Suprapubic skin (tissue), 4 donors: Measurements from ENCODE around the gene AFM. TPM values are rescaled to one million over a fixed set of nuclear protein-coding genes. Genes with fewer than 3 reads are reported as not detected.

Experiments used
- DNase-seq, 2 donors: peaks; one replicate each; pipeline ENCODE4 v3.0.0-alpha.2; 2019; ENCODE audit warnings: low spot score in 2 of 2
- H3K27ac ChIP-seq: fragments of 200-600 bp; sonication (generic); one replicate; pipeline ENCODE4 v1.5.1; 2019
- H3K27me3 ChIP-seq: fragments of 200-600 bp; sonication (generic); one replicate; pipeline ENCODE4 v1.5.1; 2019
- H3K36me3 ChIP-seq: fragments of 200-600 bp; sonication (generic); one replicate; pipeline ENCODE4 v1.5.1; 2019
- H3K4me1 ChIP-seq: fragments of 200-600 bp; sonication (generic); one replicate; pipeline ENCODE4 v1.5.1; 2019
- H3K4me3 ChIP-seq: fragments of 200-600 bp; sonication (generic); one replicate; pipeline ENCODE4 v1.5.1; 2019; ENCODE audit warnings: mild to moderate bottlenecking
- H3K9me3 ChIP-seq: fragments of 200-600 bp; sonication (generic); one replicate; pipeline ENCODE4 v1.5.1; 2019
- EP300 ChIP-seq: sonication (generic); formaldehyde crosslinking; IDR thresholded peaks from one replicate; pipeline ENCODE4 v1.6.1; 2017; ENCODE audit warnings: antibody characterized with exemption
- POLR2A ChIP-seq, 2 donors: fragments of 450-650 bp; IDR thresholded peaks; one replicate each; pipeline ENCODE4 v1.6.1; 2017; ENCODE audit warnings: antibody characterized with exemption in 2 of 2, mild to moderate bottlenecking in 2 of 2, moderate library complexity in 2 of 2
- POLR2AphosphoS5 ChIP-seq, 3 donors: sonication (generic); formaldehyde crosslinking; IDR thresholded peaks; one replicate each; pipeline ENCODE4 v1.6.1; 2017; ENCODE audit warnings: antibody characterized with exemption in 3 of 3
- WGBS: methylation state at CpG from one replicate; pipeline ENCODE4 v1.1.5; 2018; 5-methylcytosine and 5-hydroxymethylcytosine counted together
- total RNA-seq, 4 donors: library from RNA; depleted of rRNA; stranded (reverse); fragments of >200 nt; gene quantifications; one replicate each; pipeline ENCODE4 v1.1.0, GENCODE V29; 2016
- TF ChIP-seq, protein P1 (sequence below), 2 donors: fragments of 200-600 bp in 1 of 2; fragments of 450-650 bp in 1 of 2; sonication (generic) in 1 of 2; IDR thresholded peaks; one replicate each; pipeline ENCODE4 v1.5.1; 2016 to 2019; ENCODE audit warnings: antibody characterized with exemption in 2 of 2, mild to moderate bottlenecking in 1 of 2, moderate library complexity in 1 of 2

The AFM gene
- total RNA-seq, 4 donors from 2014 or later: not detected

DNA sequence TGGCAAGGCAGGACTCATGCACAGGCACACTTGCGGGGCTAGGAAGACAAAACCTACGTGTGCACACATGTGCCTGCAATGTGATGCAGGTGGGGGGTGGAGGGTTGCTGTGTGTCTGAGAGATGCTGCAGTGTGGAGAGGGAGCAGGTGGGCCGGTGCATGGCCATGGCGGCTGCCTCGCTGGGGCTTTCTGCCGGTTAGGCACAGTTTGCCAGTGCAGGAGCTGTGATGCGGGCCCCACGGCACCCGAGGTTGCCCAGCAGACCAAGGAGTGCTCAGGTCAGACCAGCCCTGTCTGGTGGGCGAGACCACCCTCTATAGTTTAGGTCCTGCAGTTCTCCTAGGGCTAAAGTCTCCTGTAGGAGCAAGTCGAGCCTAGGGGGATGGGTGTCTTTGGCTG, 4.4 kb upstream of the AFM start:
- no peak for TF ChIP-seq POLR2A (IDR thresholded peaks at IDR 0.05)
- TF ChIP-seq, protein P1, sequence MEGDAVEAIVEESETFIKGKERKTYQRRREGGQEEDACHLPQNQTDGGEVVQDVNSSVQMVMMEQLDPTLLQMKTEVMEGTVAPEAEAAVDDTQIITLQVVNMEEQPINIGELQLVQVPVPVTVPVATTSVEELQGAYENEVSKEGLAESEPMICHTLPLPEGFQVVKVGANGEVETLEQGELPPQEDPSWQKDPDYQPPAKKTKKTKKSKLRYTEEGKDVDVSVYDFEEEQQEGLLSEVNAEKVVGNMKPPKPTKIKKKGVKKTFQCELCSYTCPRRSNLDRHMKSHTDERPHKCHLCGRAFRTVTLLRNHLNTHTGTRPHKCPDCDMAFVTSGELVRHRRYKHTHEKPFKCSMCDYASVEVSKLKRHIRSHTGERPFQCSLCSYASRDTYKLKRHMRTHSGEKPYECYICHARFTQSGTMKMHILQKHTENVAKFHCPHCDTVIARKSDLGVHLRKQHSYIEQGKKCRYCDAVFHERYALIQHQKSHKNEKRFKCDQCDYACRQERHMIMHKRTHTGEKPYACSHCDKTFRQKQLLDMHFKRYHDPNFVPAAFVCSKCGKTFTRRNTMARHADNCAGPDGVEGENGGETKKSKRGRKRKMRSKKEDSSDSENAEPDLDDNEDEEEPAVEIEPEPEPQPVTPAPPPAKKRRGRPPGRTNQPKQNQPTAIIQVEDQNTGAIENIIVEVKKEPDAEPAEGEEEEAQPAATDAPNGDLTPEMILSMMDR (IDR thresholded peaks at IDR 0.05): no peak
- no peak for TF ChIP-seq POLR2AphosphoS5 (IDR thresholded peaks at IDR 0.05)
- no peak for TF ChIP-seq EP300
- Histone ChIP-seq H3K4me1 (no peaks in the 10 kb centered on the region), H3K4me3 (no peak overlapping the region), H3K27me3 (no peaks in the 10 kb centered on the region), H3K9me3 (no peaks in the 10 kb centered on the region), H3K36me3 (no peaks in the 10 kb centered on the region), H3K27ac (no peak overlapping the region)
- WGBS: 80% methylated on average over 9 of the region's 11 CpGs
- DNase-seq: no peak

DNA sequence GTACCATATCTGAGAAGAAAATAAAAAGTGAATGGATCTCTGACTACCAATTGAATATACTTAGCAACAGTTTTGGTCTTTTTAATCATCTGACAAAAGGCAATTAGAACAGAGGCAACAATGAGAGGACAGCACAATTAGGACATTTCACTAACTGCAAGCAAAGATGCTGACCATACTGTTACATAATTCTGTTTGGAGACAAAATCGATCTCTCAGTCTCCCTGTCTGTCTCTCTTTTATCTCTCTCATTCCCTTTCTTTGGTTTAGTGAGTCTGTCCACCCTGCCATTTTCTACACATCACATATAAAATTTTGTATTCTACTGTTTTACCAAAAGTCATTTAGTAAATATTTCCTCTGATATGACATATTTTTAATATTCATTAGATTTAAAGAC, 2.2 kb upstream of the AFM start:
- no peak for DNase-seq
- Histone ChIP-seq H3K4me1 (no peaks in the 10 kb centered on the region), H3K4me3 (no peak overlapping the region), H3K9me3 (no peaks in the 10 kb centered on the region), H3K36me3 (no peaks in the 10 kb centered on the region), H3K27me3 (no peaks in the 10 kb centered on the region), H3K27ac (no peak overlapping the region)
- TF ChIP-seq, protein P1 (IDR thresholded peaks at IDR 0.05): no peak
- no peak for TF ChIP-seq POLR2AphosphoS5 (IDR thresholded peaks at IDR 0.05)
- TF ChIP-seq EP300: no peak
- TF ChIP-seq POLR2A (IDR thresholded peaks at IDR 0.05): no peak
- 86% methylated on average over 1 of the region's 1 CpG for WGBS

DNA sequence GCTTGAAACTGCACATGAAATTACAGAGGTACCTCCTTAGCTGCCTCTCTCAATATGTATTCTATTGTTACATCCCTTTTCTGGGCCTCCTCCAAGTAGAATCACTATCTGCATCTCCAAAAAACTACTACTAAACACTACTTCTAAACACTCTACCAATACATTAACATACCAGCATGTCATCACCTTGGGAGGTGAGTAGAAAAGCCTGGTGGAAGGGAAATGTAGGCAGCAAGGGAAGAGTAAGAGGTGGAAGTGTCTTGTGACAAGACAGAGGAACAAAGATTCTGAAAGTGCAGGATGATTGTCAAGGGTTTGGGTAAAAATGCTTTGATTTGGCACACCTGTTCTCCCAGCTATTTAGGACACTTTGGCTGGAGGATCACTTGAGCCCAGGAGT, 3.5 kb downstream of the AFM start:
- TF ChIP-seq, protein P1 (IDR thresholded peaks at IDR 0.05): no peak
- no peak for TF ChIP-seq POLR2AphosphoS5 (IDR thresholded peaks at IDR 0.05)
- TF ChIP-seq POLR2A (IDR thresholded peaks at IDR 0.05): no peak
- no peak for TF ChIP-seq EP300
- no peaks in the 10 kb centered on the region for H3K9me3 ChIP-seq
- no peaks in the 10 kb centered on the region for H3K4me1 ChIP-seq
- no peaks in the 10 kb centered on the region for H3K36me3 ChIP-seq
- H3K4me3 ChIP-seq: no peak overlapping the region
- DNase-seq: no peak
- H3K27ac ChIP-seq: no peak overlapping the region
- H3K27me3 ChIP-seq: peaks cover 3% of the 10 kb centered on the region

DNA sequence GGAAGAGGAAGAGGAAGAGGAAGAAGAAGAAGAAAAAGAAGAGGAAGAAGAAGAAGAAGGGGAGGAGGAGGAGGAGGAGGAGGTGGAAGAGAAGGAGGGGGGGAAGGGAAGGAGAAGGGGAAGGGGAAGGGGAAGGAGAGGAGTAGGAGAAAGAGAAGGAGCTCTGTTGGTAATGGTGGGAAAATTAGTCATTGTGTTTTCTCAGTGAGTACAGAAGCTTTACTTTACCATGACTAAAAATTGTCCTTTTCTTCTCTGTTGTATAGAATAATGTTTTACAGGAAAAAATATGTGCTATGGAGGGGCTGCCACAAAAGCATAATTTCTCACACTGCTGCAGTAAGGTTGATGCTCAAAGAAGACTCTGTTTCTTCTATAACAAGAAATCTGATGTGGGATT, 4.1 kb downstream of the AFM start:
- no peaks in the 10 kb centered on the region for H3K4me1 ChIP-seq
- H3K27me3 ChIP-seq: peaks cover 3% of the 10 kb centered on the region
- TF ChIP-seq EP300 (no peak), POLR2AphosphoS5 (IDR thresholded peaks at IDR 0.05) (no peak), POLR2A (IDR thresholded peaks at IDR 0.05) (no peak)
- TF ChIP-seq, protein P1 (IDR thresholded peaks at IDR 0.05): no peak
- H3K9me3 ChIP-seq: no peaks in the 10 kb centered on the region
- no peak for DNase-seq
- H3K4me3 ChIP-seq: no peak overlapping the region
- no peak overlapping the region for H3K27ac ChIP-seq
- no peaks in the 10 kb centered on the region for H3K36me3 ChIP-seq

DNA sequence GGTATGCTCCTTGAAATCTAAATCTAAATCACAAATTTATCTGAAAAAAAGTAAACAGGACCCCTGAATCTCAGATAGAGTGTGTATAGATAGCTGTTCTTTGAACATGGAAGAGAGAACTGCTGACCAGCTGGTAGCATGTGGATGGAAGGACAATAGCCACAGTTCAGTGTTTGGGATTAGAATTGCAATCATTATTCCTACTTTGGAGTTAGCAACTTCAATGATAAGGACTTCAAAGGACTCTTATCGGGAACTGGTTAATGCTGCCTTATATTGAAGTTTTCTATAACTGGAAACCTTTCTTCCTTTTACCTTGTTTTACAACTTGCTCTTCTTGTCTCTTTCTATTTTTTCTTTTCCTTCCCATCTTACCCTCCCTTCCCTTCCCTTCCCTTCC, 5.0 kb downstream of the AFM start:
- TF ChIP-seq, protein P1 (IDR thresholded peaks at IDR 0.05): no peak
- no peak for TF ChIP-seq POLR2AphosphoS5 (IDR thresholded peaks at IDR 0.05)
- H3K27ac ChIP-seq: no peak overlapping the region
- WGBS: 31% methylated on average over 1 of the region's 1 CpG

More for the DNA sequence above, 5.0 kb downstream of the AFM start:
- H3K4me1 ChIP-seq: no peaks in the 10 kb centered on the region
- no peak overlapping the region for H3K4me3 ChIP-seq
- DNase-seq: no peak
- peaks cover 3% of the 10 kb centered on the region for H3K27me3 ChIP-seq
- H3K9me3 ChIP-seq: no peaks in the 10 kb centered on the region
- no peaks in the 10 kb centered on the region for H3K36me3 ChIP-seq
